T-helper 2 cell treated with Interferon-gamma antibody and Interleukin-4, amounts not matched to agents 5 μg/mL and 100 μg/mL, for 36 hours (primary cell): ENCODE results near the gene CASP12.
"Not testable (repeated sequence)": the region's sequence is repeated elsewhere in the genome, so short reads cannot be mapped to it uniquely, and the experiment has no call there.

Experiments
- DNase-seq: peaks from one replicate; pipeline ENCODE4 v3.0.0; 2021; ENCODE audit warnings: low spot score
- H3K27ac Mint-ChIP-seq: one replicate; pipeline ENCODE4 v1.8.0; 2021; ENCODE audit warnings: mild to moderate bottlenecking, mixed read lengths
- H3K27me3 Mint-ChIP-seq: one replicate; pipeline ENCODE4 v1.8.0; 2021; ENCODE audit warnings: low read depth, mixed read lengths
- H3K36me3 Mint-ChIP-seq: one replicate; pipeline ENCODE4 v1.8.0; 2021; ENCODE audit warnings: low read depth, mixed read lengths
- H3K4me1 Mint-ChIP-seq: one replicate; pipeline ENCODE4 v1.8.0; 2021; ENCODE audit warnings: low read depth, mixed read lengths
- H3K4me3 Mint-ChIP-seq: one replicate; pipeline ENCODE4 v1.8.0; 2022; ENCODE audit warnings: mild to moderate bottlenecking, moderate library complexity, mixed read lengths
- H3K9me3 Mint-ChIP-seq: one replicate; pipeline ENCODE4 v1.8.0; 2021; ENCODE audit warnings: mixed read lengths

CASP12 gene

DNA sequence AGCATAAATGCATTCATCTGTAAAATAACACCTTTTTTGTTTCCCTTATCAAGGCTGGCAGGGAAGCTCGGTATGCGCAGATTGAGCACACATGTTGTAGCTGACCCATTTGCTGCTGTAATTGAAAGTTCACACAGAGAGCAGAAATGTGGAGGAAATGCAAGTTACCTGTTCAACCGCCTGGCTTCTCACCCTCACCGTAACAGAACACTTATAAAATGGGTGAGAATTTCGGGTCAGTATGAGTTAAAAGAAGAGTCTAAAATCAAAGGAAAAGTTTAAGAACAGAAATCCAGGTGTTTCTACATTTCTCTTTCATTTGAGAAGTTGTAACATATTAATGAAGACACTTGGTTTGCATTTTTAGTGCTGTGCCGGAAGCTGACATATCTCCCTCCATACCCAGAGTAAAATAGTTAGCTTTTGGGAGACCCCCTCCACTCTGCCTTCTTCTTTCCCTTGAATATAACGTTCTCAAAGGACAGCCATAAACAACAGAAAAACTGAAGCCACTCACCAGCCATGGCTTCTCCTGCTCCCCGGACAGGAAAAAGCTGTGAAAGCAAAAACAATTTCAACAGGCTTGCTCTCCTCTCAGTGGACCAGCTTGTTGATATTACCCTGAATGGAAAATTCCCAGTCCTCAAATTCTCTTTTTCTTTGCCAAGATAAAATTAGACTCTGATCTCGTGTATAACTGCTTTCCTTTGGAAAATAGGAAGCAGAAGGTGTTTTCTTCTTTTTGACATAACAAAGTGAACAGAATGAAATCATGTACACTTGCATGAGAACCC is at the start of gene CASP12:
Gene CASP12, minus strand, starts transcription at position 570 of the 794 bp plus-strand sequence.
- Mint-ChIP-seq H3K9me3 (peaks cover 5% of the 10 kb centered on the region), H3K27me3 (peaks cover 3% of the 10 kb centered on the region), H3K4me1 (peaks cover 14% of the 10 kb centered on the region), H3K36me3 (no peaks in the 10 kb centered on the region), H3K27ac (peak within 1 kb of the TSS; percentile 49), H3K4me3 (peak within 1 kb of the TSS; percentile 62)
- DNase-seq = no peak

DNA sequence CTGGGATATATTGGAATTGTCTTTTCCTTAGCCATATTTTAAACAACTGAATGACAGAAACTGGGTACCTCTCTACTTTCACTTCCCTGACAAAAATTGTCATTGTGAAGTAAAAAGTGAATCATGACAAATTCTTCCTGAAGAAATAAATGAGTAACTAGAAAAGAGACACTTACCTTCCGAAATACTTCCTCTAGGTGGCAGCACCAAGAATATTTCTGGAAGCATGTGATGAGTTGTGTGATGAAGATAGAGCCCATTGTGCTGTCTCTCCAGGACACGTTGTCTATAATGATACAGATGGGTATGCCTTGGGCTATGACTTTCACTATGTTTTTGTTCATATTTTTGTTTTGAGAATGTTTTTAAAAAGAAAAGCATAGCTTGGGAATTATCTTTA is 48.6 kb upstream of the CASP12 start:
- no peaks in the 10 kb centered on the region for H3K9me3 Mint-ChIP-seq
- no peak for DNase-seq
- peaks cover 86% of the 10 kb centered on the region for H3K36me3 Mint-ChIP-seq
- peaks cover 2% of the 10 kb centered on the region for H3K4me1 Mint-ChIP-seq
- no peaks in the 10 kb centered on the region for H3K27me3 Mint-ChIP-seq
- H3K4me3 Mint-ChIP-seq = no peak overlapping the region
- no peak overlapping the region for H3K27ac Mint-ChIP-seq

DNA sequence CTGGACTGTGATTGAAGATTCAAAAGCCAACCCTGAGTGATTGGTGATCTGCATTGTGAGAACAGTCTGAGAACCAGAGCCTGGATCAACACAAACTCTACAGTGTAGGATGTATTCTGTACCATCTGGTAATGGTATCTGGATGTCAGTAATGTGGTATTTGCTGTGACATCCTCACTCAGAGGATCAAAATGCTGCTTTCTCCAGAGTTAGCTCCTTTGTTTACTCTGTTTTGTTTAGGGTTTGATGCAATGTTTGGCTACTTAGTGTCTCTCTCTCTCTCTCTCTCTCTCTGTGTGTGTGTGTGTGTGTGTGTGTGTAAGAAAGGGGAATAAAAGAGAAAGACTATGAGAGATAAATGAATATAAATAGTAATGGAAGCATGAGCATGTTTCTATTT is 45.8 kb upstream of the CASP12 start:
- H3K36me3 Mint-ChIP-seq = peaks cover 68% of the 10 kb centered on the region

DNA sequence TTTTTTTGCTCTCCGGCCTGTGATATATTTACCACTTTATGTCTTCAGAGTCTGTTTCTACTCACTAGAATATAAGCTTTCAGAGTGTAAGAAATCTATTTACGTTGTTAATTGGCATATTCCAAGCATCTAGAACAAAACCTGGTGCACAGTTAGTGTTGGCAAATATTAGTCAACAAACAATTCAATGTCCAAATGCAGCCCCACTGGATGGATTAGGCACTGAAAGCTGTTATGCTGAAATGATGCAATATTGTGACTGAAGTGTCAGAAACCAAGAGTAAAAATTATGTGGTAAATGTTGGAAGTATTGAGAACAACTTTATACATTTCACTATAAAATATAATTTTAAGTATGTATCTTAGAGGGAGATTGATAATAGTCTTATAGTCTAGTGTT is 45.3 kb upstream of the CASP12 start:
- Mint-ChIP-seq H3K36me3 (peaks cover 62% of the 10 kb centered on the region), H3K27ac (no peak overlapping the region), H3K9me3 (no peaks in the 10 kb centered on the region), H3K4me1 (peaks cover 2% of the 10 kb centered on the region), H3K27me3 (no peaks in the 10 kb centered on the region), H3K4me3 (no peak overlapping the region)
- no peak for DNase-seq

More for the DNA sequence above, 45.8 kb upstream of the CASP12 start:
- DNase-seq = no peak
- H3K4me3 Mint-ChIP-seq = no peak overlapping the region
- peaks cover 2% of the 10 kb centered on the region for H3K4me1 Mint-ChIP-seq
- H3K27ac Mint-ChIP-seq = no peak overlapping the region
- no peaks in the 10 kb centered on the region for H3K27me3 Mint-ChIP-seq
- H3K9me3 Mint-ChIP-seq = no peaks in the 10 kb centered on the region

DNA sequence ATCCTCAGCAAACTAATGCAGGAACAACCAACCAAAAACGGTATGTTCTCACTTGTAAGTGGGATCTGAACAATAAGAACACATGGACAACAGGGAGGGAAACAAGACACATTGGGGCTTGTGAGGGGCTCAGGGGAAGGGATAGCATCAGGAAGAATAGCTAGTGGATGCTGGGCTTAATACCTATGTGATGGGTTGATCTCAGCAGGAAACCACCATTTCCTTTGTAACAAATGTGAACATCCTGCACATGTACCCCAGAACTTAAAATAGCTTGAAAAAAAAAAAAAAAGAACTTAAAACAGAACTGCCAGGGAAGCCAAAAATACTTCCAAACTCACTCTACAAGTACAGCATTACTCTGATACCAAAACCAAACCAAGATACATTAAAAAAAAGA is 36.3 kb upstream of the CASP12 start:
- Mint-ChIP-seq H3K4me1 (peaks cover 24% of the 10 kb centered on the region), H3K9me3 (peaks cover 27% of the 10 kb centered on the region), H3K27me3 (peaks cover 25% of the 10 kb centered on the region), H3K4me3 (peak overlapping the region; percentile 42), H3K36me3 (peaks cover 19% of the 10 kb centered on the region), H3K27ac (peak overlapping the region; percentile 64)
- DNase-seq = no peak

DNA sequence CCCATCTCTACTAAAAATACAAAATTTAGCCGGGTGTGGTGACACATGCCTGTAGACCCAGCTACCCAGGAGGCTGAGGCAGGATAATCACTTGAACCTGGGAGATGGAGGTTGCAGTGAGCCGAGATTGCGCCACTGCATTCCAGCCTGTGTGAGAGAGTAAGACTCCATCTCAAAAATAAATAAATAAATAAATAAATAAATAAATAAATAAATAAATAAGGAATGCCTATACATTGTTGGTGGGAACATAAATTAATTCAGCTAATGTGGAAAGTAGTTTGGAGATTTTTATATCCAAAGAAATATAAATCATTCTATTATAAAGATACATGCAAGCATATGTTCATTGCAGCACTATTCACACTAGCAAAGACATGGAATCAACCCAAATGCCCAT is 35.8 kb upstream of the CASP12 start:
- Mint-ChIP-seq H3K27me3 (peaks cover 27% of the 10 kb centered on the region), H3K36me3 (peaks cover 21% of the 10 kb centered on the region), H3K4me3 (peak overlapping the region; percentile 42), H3K4me1 (peaks cover 24% of the 10 kb centered on the region), H3K9me3 (peaks cover 28% of the 10 kb centered on the region)
- H3K27ac Mint-ChIP-seq, DNase-seq: not testable (repeated sequence)

DNA sequence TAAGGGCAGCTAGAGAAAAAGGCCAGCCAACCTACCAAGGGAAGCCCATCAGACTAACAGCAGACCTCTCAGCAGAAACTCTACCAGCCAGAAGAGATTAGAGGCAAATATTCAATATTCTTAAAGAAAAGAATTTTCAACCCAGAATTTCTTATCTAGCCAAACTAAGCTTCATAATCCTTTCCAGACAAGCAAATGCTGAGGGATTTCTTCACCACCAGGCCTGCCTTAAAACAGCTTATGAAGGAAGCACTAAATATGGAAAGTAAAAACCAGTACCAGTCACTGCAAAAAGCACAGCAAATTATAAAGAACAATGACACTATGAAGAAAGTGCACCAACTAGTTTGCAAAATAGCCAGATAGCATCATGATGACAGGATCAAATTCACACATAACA is 30.6 kb upstream of the CASP12 start:
- no peak overlapping the region for H3K4me3 Mint-ChIP-seq
- H3K27ac Mint-ChIP-seq = no peak overlapping the region
- no peak for DNase-seq
- H3K36me3 Mint-ChIP-seq = peaks cover 23% of the 10 kb centered on the region
- H3K4me1 Mint-ChIP-seq = peaks cover 8% of the 10 kb centered on the region
- H3K27me3 Mint-ChIP-seq = peaks cover 28% of the 10 kb centered on the region
- H3K9me3 Mint-ChIP-seq = peaks cover 57% of the 10 kb centered on the region

DNA sequence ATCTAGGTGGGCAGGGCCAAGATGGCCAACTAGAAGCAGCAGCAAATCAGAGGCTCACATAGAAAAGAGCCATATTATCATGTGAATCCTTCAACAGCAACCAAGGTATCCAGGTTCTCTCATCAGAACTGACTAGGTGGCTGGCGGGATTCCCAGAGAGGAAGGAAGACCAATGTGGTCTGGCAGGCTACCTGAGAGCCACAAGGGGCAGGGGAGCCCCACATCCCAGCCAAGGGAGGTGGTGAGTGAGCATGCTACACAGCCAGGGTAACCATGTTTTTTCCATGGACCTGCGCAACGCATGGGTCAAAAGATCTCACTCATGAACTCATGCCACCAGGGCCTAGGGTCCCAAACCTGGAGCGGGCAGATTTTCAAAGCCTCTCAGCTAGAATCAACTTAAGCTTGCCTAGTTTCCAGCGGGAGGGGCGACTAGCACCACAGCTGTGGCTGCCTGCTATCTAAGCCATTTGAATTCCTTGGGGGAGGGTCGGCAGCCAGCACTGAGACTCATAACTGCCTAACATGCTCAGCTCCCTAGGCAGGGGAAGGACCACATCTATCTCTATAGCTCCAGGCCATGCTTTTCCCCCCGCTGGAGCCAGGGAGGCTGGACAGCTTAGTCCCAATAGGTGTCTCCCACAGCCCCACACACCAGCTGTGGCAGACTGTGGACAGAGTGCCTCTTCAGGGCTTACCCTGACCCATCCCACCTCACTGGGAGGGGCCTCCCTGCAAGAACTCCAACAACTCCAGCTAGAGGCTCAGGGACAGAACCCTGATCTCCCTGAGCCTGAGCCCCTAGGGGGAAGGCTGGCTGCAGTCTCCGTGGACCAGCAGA is 28.7 kb upstream of the CASP12 start:
- Mint-ChIP-seq H3K27me3 (peaks cover 28% of the 10 kb centered on the region), H3K27ac (no peak overlapping the region), H3K36me3 (peaks cover 15% of the 10 kb centered on the region), H3K4me1 (peaks cover 6% of the 10 kb centered on the region), H3K9me3 (peaks cover 58% of the 10 kb centered on the region), H3K4me3 (no peak overlapping the region)
- no peak for DNase-seq

DNA sequence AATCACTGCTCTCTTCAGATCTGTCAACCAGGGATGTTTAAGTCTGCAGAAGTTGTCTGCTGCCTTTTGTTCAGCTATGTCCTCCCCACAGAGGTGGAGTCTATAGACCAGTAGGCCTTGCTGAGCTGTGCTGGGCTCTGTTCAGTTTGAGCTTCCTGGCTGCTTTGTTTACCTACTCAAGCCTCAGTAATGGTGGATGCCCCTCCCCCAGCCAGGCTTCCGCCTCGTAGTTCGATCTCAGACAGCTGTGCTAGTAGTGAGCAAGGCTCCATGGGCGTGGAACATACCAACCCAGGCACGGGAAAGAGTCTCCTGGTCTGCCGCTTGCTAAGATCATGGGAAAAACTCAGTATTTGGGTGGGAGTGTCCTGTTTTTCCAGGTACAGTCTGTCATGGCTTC is 27.6 kb upstream of the CASP12 start:
- Mint-ChIP-seq H3K9me3 (peaks cover 48% of the 10 kb centered on the region), H3K27ac (no peak overlapping the region), H3K4me1 (peaks cover 8% of the 10 kb centered on the region), H3K36me3 (peaks cover 14% of the 10 kb centered on the region), H3K27me3 (peaks cover 23% of the 10 kb centered on the region), H3K4me3 (no peak overlapping the region)
- DNase-seq = no peak

DNA sequence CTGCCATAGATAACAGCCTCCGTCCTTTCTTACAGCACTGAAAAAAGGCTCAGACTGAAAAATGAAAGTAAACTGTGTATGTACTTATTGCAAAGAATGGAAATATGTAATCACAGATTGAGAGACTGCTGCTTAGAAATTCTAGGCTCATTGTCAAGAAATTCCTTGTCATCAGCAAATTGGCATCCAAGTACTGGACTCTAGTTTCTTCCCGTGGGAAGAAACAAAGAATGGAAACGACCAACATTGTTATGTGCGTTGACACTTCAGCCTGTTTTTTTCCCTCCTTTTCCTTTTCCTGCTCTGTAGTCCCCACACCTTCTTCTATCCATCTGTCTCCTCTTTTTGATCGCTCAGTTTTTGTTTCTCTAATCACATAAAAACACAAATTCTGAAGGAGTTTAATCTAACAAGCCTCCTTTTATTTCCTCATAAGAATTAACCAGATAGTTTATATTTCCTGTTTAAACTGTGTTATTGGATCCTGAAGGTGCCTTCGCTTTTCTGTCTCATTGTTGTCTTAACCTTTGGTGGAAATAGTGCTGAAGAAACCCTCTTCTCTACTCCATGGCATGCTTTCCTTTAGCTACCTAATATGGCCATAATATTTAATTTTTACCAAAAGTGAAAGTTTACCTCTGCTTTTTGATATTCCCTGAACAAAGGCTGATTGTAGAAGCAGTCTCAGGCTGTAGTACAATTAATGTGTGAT is 20.0 kb upstream of the CASP12 start:
- Mint-ChIP-seq H3K27me3 (no peaks in the 10 kb centered on the region), H3K9me3 (peaks cover 2% of the 10 kb centered on the region), H3K4me3 (peak overlapping the region; percentile 88), H3K27ac (peak overlapping the region; percentile 82), H3K36me3 (no peaks in the 10 kb centered on the region), H3K4me1 (peaks cover 32% of the 10 kb centered on the region)
- no peak for DNase-seq

DNA sequence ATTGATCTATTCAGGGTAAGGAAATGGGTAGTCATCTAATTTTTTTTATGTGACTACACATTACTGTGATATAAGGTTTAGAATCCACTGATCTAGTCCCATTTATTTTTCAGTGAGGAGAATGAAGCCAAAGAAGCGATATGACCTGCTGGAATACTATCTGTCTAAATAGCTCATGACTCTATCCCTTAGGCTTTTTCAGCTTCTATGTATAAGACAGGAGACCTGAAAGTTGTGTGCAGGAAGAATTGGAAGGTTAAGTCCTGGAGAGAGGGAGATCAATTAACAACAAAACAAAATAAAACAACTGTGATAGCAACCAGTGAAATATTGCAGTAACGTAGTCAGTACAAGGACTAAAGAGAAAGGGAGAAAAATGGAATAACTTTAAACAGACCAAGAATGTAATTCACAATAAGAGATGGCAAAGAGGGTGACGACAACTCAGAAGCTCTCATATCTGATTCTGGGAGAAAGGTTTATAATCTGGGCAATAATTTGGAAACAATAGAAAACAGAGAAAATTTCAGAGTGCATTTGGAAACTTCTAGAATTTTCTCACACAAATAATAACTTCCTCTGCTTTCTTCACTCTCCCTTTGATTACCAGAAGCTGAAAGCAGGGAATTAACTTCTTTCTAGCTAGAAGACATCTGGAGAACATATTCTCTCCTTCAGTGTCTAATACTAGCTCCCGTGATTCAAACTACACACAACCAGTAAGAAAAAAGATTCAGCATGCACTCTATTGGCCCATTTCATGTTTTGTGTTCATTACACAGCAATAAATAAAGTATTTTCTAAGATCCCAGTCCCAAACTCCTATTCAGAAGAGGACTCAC is 19.2 kb upstream of the CASP12 start:
- Mint-ChIP-seq H3K27me3 (no peaks in the 10 kb centered on the region), H3K36me3 (no peaks in the 10 kb centered on the region), H3K9me3 (no peaks in the 10 kb centered on the region), H3K4me3 (peak overlapping the region; percentile 88), H3K4me1 (peaks cover 28% of the 10 kb centered on the region), H3K27ac (peak overlapping the region; percentile 43)
- no peak for DNase-seq

DNA sequence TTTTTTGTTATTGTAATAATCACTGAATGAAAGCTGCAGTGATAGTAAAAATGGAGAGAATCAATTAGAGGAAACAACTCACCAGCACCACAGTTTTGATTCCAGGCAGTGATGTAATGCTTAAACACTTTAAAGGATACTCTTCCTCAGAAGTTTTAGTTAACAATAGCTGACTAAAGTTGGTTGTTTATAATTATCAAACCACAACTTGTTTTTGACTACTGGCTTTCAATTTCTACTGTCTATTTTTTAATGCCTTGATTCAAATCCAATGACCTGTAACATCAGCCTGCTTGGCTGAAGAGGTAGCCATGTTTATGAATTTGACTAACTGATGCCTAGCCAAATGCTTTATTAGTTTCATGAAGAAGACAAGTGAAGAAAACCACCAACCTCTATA is 18.2 kb upstream of the CASP12 start:
- DNase-seq = no peak

DNA sequence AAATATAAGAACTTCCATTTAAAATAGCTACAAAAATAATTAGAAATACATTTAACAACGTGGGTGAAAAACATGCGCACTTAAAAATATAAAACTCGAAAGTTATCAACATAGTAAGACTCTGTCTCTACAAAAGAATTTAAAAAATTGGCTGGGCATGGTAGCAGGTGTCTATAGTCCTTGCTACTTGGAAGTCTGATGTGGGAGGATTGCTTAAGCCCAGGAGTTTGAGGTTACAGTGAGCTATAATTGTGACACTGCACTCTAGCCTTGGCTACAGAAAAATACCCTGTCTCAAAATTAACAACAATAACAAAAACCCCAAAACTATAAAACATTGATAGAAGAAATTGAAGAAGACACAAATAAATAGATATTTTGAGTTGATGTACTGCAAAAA is 13.8 kb upstream of the CASP12 start:
- no peak overlapping the region for H3K4me3 Mint-ChIP-seq
- peaks cover 14% of the 10 kb centered on the region for H3K4me1 Mint-ChIP-seq
- no peak overlapping the region for H3K27ac Mint-ChIP-seq
- H3K36me3 Mint-ChIP-seq = peaks cover 2% of the 10 kb centered on the region
- H3K27me3 Mint-ChIP-seq = no peaks in the 10 kb centered on the region
- no peak for DNase-seq
- no peaks in the 10 kb centered on the region for H3K9me3 Mint-ChIP-seq

More for the DNA sequence above, 18.2 kb upstream of the CASP12 start:
- Mint-ChIP-seq H3K27me3 (no peaks in the 10 kb centered on the region), H3K4me3 (peak overlapping the region; percentile 65), H3K27ac (peak overlapping the region; percentile 58), H3K36me3 (no peaks in the 10 kb centered on the region), H3K4me1 (peaks cover 26% of the 10 kb centered on the region), H3K9me3 (no peaks in the 10 kb centered on the region)
